Panc1 (cell line): ENCODE measurements around the gene GALNT15. TPM values are rescaled to one million over a fixed set of nuclear protein-coding genes. Genes with fewer than 3 reads are reported as not detected.

Source experiments
- ATAC-seq: fragments of 200-7000 bp; cut with Tn5 transposase; 2 replicates; pipeline ENCODE4 v1.9.1; 2020; ENCODE audit warnings: mild to moderate bottlenecking, moderate library complexity
- BruUV-seq: library from RNA; stranded (reverse); fragments of 400-500 nt; replicated peaks from 2 replicates; lab custom pipeline; 2021; lab: Mats Ljungman, UMichigan
- CTCF ChIA-PET: fragments of 300-600 bp; sonication (Branson Sonifier 250); formaldehyde crosslinking; loops from one replicate; lab custom pipeline; 2022; ENCODE audit warnings: antibody characterized with exemption; lab: Charles Lee
- POLR2A ChIA-PET: fragments of 300-600 bp; sonication (Branson Sonifier 250); formaldehyde crosslinking; loops from one replicate; lab custom pipeline; 2022; ENCODE audit warnings: antibody characterized with exemption; lab: Charles Lee
- DNase-seq: peaks from one replicate; pipeline ENCODE4 v3.0.0-alpha.2; 2010; ENCODE audit warnings: low read depth, low spot score
- H3K27ac ChIP-seq: 2 replicates; pipeline ENCODE4 v1.5.1; 2011; ENCODE audit warnings: mild to moderate bottlenecking, low read length, inconsistent platforms
- H3K27me3 ChIP-seq: fragments of 200-500 bp; sonication (Bioruptor generic); 2 replicates; pipeline ENCODE4 v1.6.0; 2014; ENCODE audit warnings: low read length, inconsistent platforms; ENCODE audit not compliant: control insufficient read depth, insufficient read depth
- H3K36me3 ChIP-seq: fragments of 200-500 bp; sonication (Bioruptor generic); 2 replicates; pipeline ENCODE4 v1.5.1; 2014; ENCODE audit warnings: inconsistent platforms, mild to moderate bottlenecking, low read length, moderate library complexity; ENCODE audit not compliant: control insufficient read depth, insufficient read depth
- H3K4me1 ChIP-seq: 2 replicates; pipeline ENCODE4 v1.5.1; 2011; ENCODE audit warnings: inconsistent platforms, mild to moderate bottlenecking, low read length, moderate library complexity; ENCODE audit not compliant: control insufficient read depth, insufficient read depth
- H3K4me3 ChIP-seq, 2 experiments: 2 replicates each; pipeline ENCODE4 v1.5.1; 2011 to 2012; ENCODE audit warnings: low read depth in 2 of 2, low read length in 2 of 2, mild to moderate bottlenecking in 2 of 2, inconsistent platforms in 1 of 2, moderate library complexity in 1 of 2
- H3K9me3 ChIP-seq: fragments of 200-500 bp; sonication (Bioruptor generic); 2 replicates; pipeline ENCODE4 v1.5.1; 2014; ENCODE audit warnings: low read depth, mild to moderate bottlenecking, inconsistent platforms, low read length, moderate library complexity; ENCODE audit not compliant: control insufficient read depth, insufficient read depth
- POLR2AphosphoS5 ChIP-seq: IDR thresholded peaks from 2 replicates; pipeline ENCODE4 v1.6.1; 2012; ENCODE audit warnings: mild to moderate bottlenecking, low read depth, low read length, moderate library complexity
- SIN3A ChIP-seq: IDR thresholded peaks from 2 replicates; pipeline ENCODE4 v1.6.1; 2012; ENCODE audit warnings: low read depth, mild to moderate bottlenecking, low read length, moderate library complexity, borderline replicate concordance; ENCODE audit not compliant: insufficient read depth
- TCF7L2 ChIP-seq: IDR thresholded peaks from 2 replicates; pipeline ENCODE4 v1.6.1; 2011; ENCODE audit warnings: mild to moderate bottlenecking, low read depth, low read length, inconsistent platforms
- in situ Hi-C: cut with HindIII; loops from 2 replicates; pipeline ENCODE4 v1.10.0; 2016; ENCODE audit warnings: low sequenced_read_pairs, low pct_unique_long_range_greater_than_20kb
- intact Hi-C: fragments of 100-400 bp; cut with micrococcal nuclease; formaldehyde crosslinking; loops from one replicate; pipeline ENCODE4 v1.10.0; 2022; ENCODE audit not compliant: unreplicated experiment
- total RNA-seq: library from RNA; stranded (reverse); gene quantifications from one replicate; pipeline ENCODE4 v1.2.1, GENCODE V29; 2021; ENCODE audit not compliant: unreplicated experiment
- TF ChIP-seq, protein P1 (sequence below), 2 experiments: IDR thresholded peaks; 2 replicates each; pipeline ENCODE4 v1.6.1; 2011 to 2012; ENCODE audit warnings: low read depth in 2 of 2, control low read depth in 1 of 2, low read length in 1 of 2, mild to moderate bottlenecking in 1 of 2, moderate library complexity in 1 of 2; ENCODE audit not compliant: insufficient read depth in 1 of 2
- TF ChIP-seq, protein P2 (sequence below): fragments of 450-650 bp; IDR thresholded peaks from 2 replicates; pipeline ENCODE4 v1.5.1; 2017; ENCODE audit warnings: mild to moderate bottlenecking

The GALNT15 gene
- total RNA-seq, 1 experiment from 2014 or later = 0.10 TPM

DNA sequence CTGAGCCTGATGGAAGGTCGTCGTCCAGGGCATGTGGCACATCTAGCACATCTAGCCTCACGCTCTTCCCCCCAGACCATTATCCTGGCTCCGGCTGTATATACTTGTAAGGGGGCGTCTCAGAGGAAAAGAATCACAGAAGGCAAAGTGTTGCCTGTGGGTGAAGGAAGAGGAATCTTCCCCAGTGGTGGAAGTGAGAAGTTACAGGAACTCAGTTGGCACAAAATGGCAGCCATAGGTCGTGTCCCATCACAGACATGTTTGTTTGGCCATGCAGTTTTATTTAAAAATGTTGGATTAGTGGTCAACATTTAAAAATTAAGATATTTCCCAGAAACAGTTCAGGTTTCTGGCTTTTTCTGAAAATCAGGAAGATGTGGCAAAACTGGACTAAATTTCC, 13.6 kb downstream of the GALNT15 start:
- no TSS peak for BruUV-seq
- intact Hi-C loops = loop anchor here (10.0 kb wide), 1 partner anchor 57 kb away; no protein-coding TSS in a partner anchor
- ChIA-PET POLR2A (no interaction called here), CTCF (no interaction called here)
- TF ChIP-seq SIN3A = no peak
- TF ChIP-seq, protein P1, sequence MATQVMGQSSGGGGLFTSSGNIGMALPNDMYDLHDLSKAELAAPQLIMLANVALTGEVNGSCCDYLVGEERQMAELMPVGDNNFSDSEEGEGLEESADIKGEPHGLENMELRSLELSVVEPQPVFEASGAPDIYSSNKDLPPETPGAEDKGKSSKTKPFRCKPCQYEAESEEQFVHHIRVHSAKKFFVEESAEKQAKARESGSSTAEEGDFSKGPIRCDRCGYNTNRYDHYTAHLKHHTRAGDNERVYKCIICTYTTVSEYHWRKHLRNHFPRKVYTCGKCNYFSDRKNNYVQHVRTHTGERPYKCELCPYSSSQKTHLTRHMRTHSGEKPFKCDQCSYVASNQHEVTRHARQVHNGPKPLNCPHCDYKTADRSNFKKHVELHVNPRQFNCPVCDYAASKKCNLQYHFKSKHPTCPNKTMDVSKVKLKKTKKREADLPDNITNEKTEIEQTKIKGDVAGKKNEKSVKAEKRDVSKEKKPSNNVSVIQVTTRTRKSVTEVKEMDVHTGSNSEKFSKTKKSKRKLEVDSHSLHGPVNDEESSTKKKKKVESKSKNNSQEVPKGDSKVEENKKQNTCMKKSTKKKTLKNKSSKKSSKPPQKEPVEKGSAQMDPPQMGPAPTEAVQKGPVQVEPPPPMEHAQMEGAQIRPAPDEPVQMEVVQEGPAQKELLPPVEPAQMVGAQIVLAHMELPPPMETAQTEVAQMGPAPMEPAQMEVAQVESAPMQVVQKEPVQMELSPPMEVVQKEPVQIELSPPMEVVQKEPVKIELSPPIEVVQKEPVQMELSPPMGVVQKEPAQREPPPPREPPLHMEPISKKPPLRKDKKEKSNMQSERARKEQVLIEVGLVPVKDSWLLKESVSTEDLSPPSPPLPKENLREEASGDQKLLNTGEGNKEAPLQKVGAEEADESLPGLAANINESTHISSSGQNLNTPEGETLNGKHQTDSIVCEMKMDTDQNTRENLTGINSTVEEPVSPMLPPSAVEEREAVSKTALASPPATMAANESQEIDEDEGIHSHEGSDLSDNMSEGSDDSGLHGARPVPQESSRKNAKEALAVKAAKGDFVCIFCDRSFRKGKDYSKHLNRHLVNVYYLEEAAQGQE (IDR thresholded peaks at IDR 0.05; ENCODE audit: insufficient read depth in 1 of 2, low read depth in 2 of 2, low read length in 1 of 2) = no peak
- TF ChIP-seq POLR2AphosphoS5 = no peak
- TF ChIP-seq, protein P2, sequence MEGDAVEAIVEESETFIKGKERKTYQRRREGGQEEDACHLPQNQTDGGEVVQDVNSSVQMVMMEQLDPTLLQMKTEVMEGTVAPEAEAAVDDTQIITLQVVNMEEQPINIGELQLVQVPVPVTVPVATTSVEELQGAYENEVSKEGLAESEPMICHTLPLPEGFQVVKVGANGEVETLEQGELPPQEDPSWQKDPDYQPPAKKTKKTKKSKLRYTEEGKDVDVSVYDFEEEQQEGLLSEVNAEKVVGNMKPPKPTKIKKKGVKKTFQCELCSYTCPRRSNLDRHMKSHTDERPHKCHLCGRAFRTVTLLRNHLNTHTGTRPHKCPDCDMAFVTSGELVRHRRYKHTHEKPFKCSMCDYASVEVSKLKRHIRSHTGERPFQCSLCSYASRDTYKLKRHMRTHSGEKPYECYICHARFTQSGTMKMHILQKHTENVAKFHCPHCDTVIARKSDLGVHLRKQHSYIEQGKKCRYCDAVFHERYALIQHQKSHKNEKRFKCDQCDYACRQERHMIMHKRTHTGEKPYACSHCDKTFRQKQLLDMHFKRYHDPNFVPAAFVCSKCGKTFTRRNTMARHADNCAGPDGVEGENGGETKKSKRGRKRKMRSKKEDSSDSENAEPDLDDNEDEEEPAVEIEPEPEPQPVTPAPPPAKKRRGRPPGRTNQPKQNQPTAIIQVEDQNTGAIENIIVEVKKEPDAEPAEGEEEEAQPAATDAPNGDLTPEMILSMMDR = no peak
- TF ChIP-seq TCF7L2 = no peak
- no peaks in the 10 kb centered on the region for H3K36me3 ChIP-seq
- no peaks in the 10 kb centered on the region for H3K4me1 ChIP-seq
- no peak overlapping the region for H3K27ac ChIP-seq
- no peak overlapping the region for H3K4me3 ChIP-seq
- H3K27me3 ChIP-seq = no peaks in the 10 kb centered on the region
- DNase-seq = no peak
- in situ Hi-C loops = no loop called here
- H3K9me3 ChIP-seq = no peaks in the 10 kb centered on the region
- ATAC-seq = no peak

GRCh38 chr3:16189201-16189600, 14.7 kb downstream of the GALNT15 start:
- TF ChIP-seq, protein P1 (IDR thresholded peaks at IDR 0.05; ENCODE audit: insufficient read depth in 1 of 2, low read depth in 2 of 2, low read length in 1 of 2) = no peak
- no peak for TF ChIP-seq SIN3A
- TF ChIP-seq POLR2AphosphoS5 = no peak
- no peak for TF ChIP-seq TCF7L2
- TF ChIP-seq, protein P2 = no peak
- CTCF ChIA-PET = no interaction called here
- no peaks in the 10 kb centered on the region for H3K9me3 ChIP-seq
- no peaks in the 10 kb centered on the region for H3K4me1 ChIP-seq
- BruUV-seq = no TSS peak
- no peaks in the 10 kb centered on the region for H3K27me3 ChIP-seq
- in situ Hi-C loops = no loop called here
- H3K36me3 ChIP-seq = no peaks in the 10 kb centered on the region
- ATAC-seq (no peak), DNase-seq (no peak)
- no peak overlapping the region for H3K4me3 ChIP-seq
- no peak overlapping the region for H3K27ac ChIP-seq
- intact Hi-C loops = loop anchor here (10.0 kb wide), 1 partner anchor 56 kb away; no protein-coding TSS in a partner anchor
- POLR2A ChIA-PET = no interaction called here
